Endothelial cell of umbilical vein (primary cell): ENCODE measurements around the gene DCPS. TPM values are rescaled to one million over a fixed set of nuclear protein-coding genes. Genes with fewer than 3 reads are reported as not detected.
A peak's percentile ranks its signal among the peaks of the same experiment; 100 is the strongest.

Source experiments
- BruUV-seq: library from RNA; stranded (reverse); fragments of 400-500 nt; replicated peaks from 2 replicates; lab custom pipeline; 2021; lab: Mats Ljungman, UMichigan
- CTCF ChIA-PET: fragments of 300-600, 350-600 bp; sonication (Branson Sonifier 250); formaldehyde crosslinking; loops from one replicate; lab custom pipeline; 2021; ENCODE audit warnings: antibody characterized with exemption, inconsistent platforms; lab: Charles Lee
- POLR2A ChIA-PET: fragments of 300-600, 350-600 bp; sonication (Branson Sonifier 250); formaldehyde crosslinking; loops from one replicate; lab custom pipeline; 2021; ENCODE audit warnings: antibody characterized with exemption, inconsistent platforms; lab: Charles Lee
- DNase-seq: peaks from one replicate; pipeline ENCODE4 v3.0.0-alpha.2; 2011; ENCODE audit warnings: low read depth, low spot score
- FAIRE-seq: peaks from 2 replicates; lab custom pipeline; 2011; peaks lifted over from hg19 to GRCh38; lab: Jason Lieb, UNC
- H2AFZ ChIP-seq: 2 replicates; pipeline ENCODE4 v1.6.0; 2012; ENCODE audit warnings: low read depth, low read length, control low read depth, inconsistent platforms
- H3K27ac ChIP-seq: 2 replicates; pipeline ENCODE4 v1.5.1; 2011; ENCODE audit warnings: low read depth, mild to moderate bottlenecking, control low read depth, low read length, moderate library complexity; ENCODE audit not compliant: insufficient read depth
- H3K27me3 ChIP-seq, 2 experiments: 2 replicates each; pipeline versions ENCODE4 v1.6.0 to v1.6.1; 2011; ENCODE audit warnings: low read length in 2 of 2, mixed read lengths in 1 of 2; ENCODE audit not compliant: control insufficient read depth in 2 of 2, insufficient read depth in 2 of 2
- H3K36me3 ChIP-seq, 2 experiments: 2 replicates in 1 of 2; 3 replicates in 1 of 2; pipeline ENCODE4 v1.5.1; 2011; ENCODE audit warnings: low read length in 2 of 2, mild to moderate bottlenecking in 1 of 2, moderate library complexity in 1 of 2; ENCODE audit not compliant: control insufficient read depth in 2 of 2, insufficient read depth in 2 of 2; ENCODE audit errors: extremely low read depth in 1 of 2
- H3K4me1 ChIP-seq: 3 replicates; pipeline ENCODE4 v1.5.1; 2011; ENCODE audit warnings: mild to moderate bottlenecking, low read length; ENCODE audit not compliant: control insufficient read depth, insufficient read depth; ENCODE audit errors: extremely low read depth
- H3K4me2 ChIP-seq: 2 replicates; pipeline ENCODE4 v1.6.1; 2011; ENCODE audit warnings: low read length, control low read depth, mixed read lengths; ENCODE audit not compliant: insufficient read depth
- H3K4me3 ChIP-seq, 3 experiments: fragments of 200-600 bp in 1 of 3; sonication (generic), shearing (Covaris generic) in 1 of 3; replicated peaks in 1 of 3; 2 replicates each; pipeline ENCODE4 v1.5.1; 2011 to 2016; ENCODE audit warnings: control low read depth in 3 of 3, low read length in 3 of 3, mild to moderate bottlenecking in 2 of 3, inconsistent platforms in 1 of 3, low read depth in 1 of 3, moderate library complexity in 1 of 3; ENCODE audit not compliant: insufficient read depth in 1 of 3
- H3K79me2 ChIP-seq: 2 replicates; pipeline ENCODE4 v1.6.0; 2012; ENCODE audit warnings: low read length, inconsistent platforms; ENCODE audit not compliant: control insufficient read depth, insufficient read depth
- H3K9ac ChIP-seq: replicated peaks from 2 replicates; pipeline ENCODE3; 2011; ENCODE audit warnings: low read length, control low read depth; ENCODE audit not compliant: insufficient read depth; ENCODE audit errors: extremely low read depth
- H3K9me1 ChIP-seq: replicated peaks from 3 replicates; pipeline ENCODE4 v1.6.0; 2011; ENCODE audit warnings: mild to moderate bottlenecking, low read length; ENCODE audit not compliant: control insufficient read depth, insufficient read depth; ENCODE audit errors: extremely low read depth
- H3K9me3 ChIP-seq: replicated peaks from 2 replicates; pipeline ENCODE4 v1.5.1; 2012; ENCODE audit warnings: low read length, inconsistent platforms; ENCODE audit not compliant: control insufficient read depth, insufficient read depth
- H4K20me1 ChIP-seq: replicated peaks from 2 replicates; pipeline ENCODE3; 2011; ENCODE audit warnings: mild to moderate bottlenecking, low read length; ENCODE audit not compliant: control insufficient read depth, insufficient read depth; ENCODE audit errors: extremely low read depth
- CTCF ChIP-seq, 2 donors: IDR thresholded peaks; 1 replicate in 1 of 2; 2 replicates in 1 of 2; pipeline ENCODE4 v1.5.1; 2011; ENCODE audit warnings: low read length in 2 of 2, mild to moderate bottlenecking in 2 of 2, moderate library complexity in 2 of 2, control low read depth in 1 of 2, inconsistent platforms in 1 of 2, low read depth in 1 of 2; ENCODE audit not compliant: insufficient read depth in 1 of 2; ENCODE audit errors: extremely low read depth in 1 of 2
- EZH2 ChIP-seq: IDR thresholded peaks from 2 replicates; pipeline ENCODE4 v1.6.1; 2012; ENCODE audit warnings: borderline replicate concordance, low read depth, mild to moderate bottlenecking, moderate library complexity, low read length, inconsistent platforms; ENCODE audit not compliant: severe bottlenecking
- FOS ChIP-seq: IDR thresholded peaks from 2 replicates; pipeline ENCODE4 v1.6.1; 2011; ENCODE audit warnings: mild to moderate bottlenecking, low read length, moderate library complexity, borderline replicate concordance; ENCODE audit not compliant: insufficient read depth
- JUN ChIP-seq: IDR thresholded peaks from 2 replicates; pipeline ENCODE4 v1.6.1; 2011; ENCODE audit warnings: borderline replicate concordance, low read depth; ENCODE audit not compliant: insufficient read length, insufficient read depth
- MYC ChIP-seq: IDR thresholded peaks from one replicate; pipeline ENCODE4 v1.6.1; 2011; ENCODE audit warnings: mild to moderate bottlenecking, low read depth, low read length
- POLR2A ChIP-seq: IDR thresholded peaks from 2 replicates; pipeline ENCODE4 v1.6.1; 2012; ENCODE audit warnings: low read depth, mild to moderate bottlenecking, control low read depth, low read length
- POLR2AphosphoS5 ChIP-seq: IDR thresholded peaks from 2 replicates; pipeline ENCODE4 v1.6.1; 2012; ENCODE audit warnings: low read depth, mild to moderate bottlenecking, control low read depth, low read length, moderate library complexity; ENCODE audit not compliant: insufficient read depth
- dilution Hi-C: fragments of 300-500 bp; cut with MboI; formaldehyde crosslinking; loops from one replicate; pipeline ENCODE4 v1.15.0; 2019; ENCODE audit warnings: low sequenced_read_pairs; ENCODE audit not compliant: extremely low pct_ligation_motif_present
- intact Hi-C: fragments of 100-400 bp; cut with micrococcal nuclease; formaldehyde crosslinking; loops from one replicate; pipeline ENCODE4 v1.10.0; 2022
- polyA plus RNA-seq, 4 experiments: library from polyadenylated mRNA; depleted of rRNA in 3 of 4; stranded (reverse) in 3 of 4; unstranded in 1 of 4; fragments of >200 nt; gene quantifications; 2 replicates each; pipeline versions ENCODE4 v1.2.1 to v1.2.3, GENCODE V29; 2011 to 2012; ENCODE audit warnings: missing spikeins in 1 of 4
- total RNA-seq: library from RNA; stranded (reverse); gene quantifications from 2 replicates; pipeline ENCODE4 v1.2.3, GENCODE V29; 2021

DCPS gene
- total and polyA plus RNA-seq, 2 donors (not counting 3 experiments of a cell fraction or from before 2014, with no cell fraction given): 19.6 to 36.0 TPM

- DNase-seq: no peak
- Histone ChIP-seq H3K9me3 (no peaks in the 10 kb centered on the region), H3K27me3 (no peaks in the 10 kb centered on the region), H2AFZ (no peak overlapping the region), H4K20me1 (no peaks in the 10 kb centered on the region), H3K9me1 (no peaks in the 10 kb centered on the region), H3K36me3 (no peaks in the 10 kb centered on the region), H3K79me2 (no peaks in the 10 kb centered on the region), H3K27ac (peak overlapping the region; percentile 95), H3K4me2 (no peak overlapping the region), H3K4me1 (peaks cover 37% of the 10 kb centered on the region), H3K9ac (no peak overlapping the region), H3K4me3 (no peak overlapping the region)
- dilution Hi-C loops: no loop called here
- ChIA-PET CTCF (interaction anchor here (0.7 to 3.6 kb wide), 5 partner anchors 19 to 145 kb away, joined by 3 to 14 read pairs (median 6); no protein-coding TSS in a partner anchor), POLR2A (no interaction called here)
- no peak for FAIRE-seq
- intact Hi-C loops: no loop called here
- TF ChIP-seq JUN (no peak), EZH2 (no peak), FOS (no peak), MYC (no peak), POLR2AphosphoS5 (no peak), POLR2A (no peak)
- BruUV-seq: no TSS peak
Observed at GRCh38 chr11:126335463-126335760, 31.6 kb downstream of the DCPS start.

- Histone ChIP-seq H3K27me3 (no peaks in the 10 kb centered on the region), H3K4me1 (peaks cover 44% of the 10 kb centered on the region), H4K20me1 (no peaks in the 10 kb centered on the region), H2AFZ (peak overlapping the region; percentile 3), H3K9me3 (no peaks in the 10 kb centered on the region), H3K9me1 (no peaks in the 10 kb centered on the region), H3K9ac (peak overlapping the region; percentile 87), H3K4me3 (no peak overlapping the region), H3K79me2 (no peaks in the 10 kb centered on the region), H3K36me3 (no peaks in the 10 kb centered on the region), H3K4me2 (peak overlapping the region; percentile 14), H3K27ac (peak overlapping the region; percentile 95)
- TSS peak; percentile 69 for BruUV-seq
- intact Hi-C loops: loop anchor here (1.0 kb wide), 3 partner anchors 10 to 26 kb away; partner anchors contain the start of gene ST3GAL4
- ChIA-PET POLR2A (no interaction called here), CTCF (interaction anchor here (0.5 to 3.6 kb wide), 5 partner anchors 19 to 144 kb away, joined by 3 to 14 read pairs (median 6); partner anchors contain the start of gene ST3GAL4)
- FAIRE-seq (no peak), DNase-seq (no peak)
- no peak for TF ChIP-seq POLR2A
- TF ChIP-seq CTCF (IDR thresholded peaks at IDR 0.05; ENCODE audit: extremely low read depth in 1 of 2, insufficient read depth in 1 of 2, low read depth in 1 of 2, low read length in 2 of 2): no peak
- dilution Hi-C loops: no loop called here
Observed at GRCh38 chr11:126336138-126336541, 32.3 kb downstream of the DCPS start.
